ES-I3 (cell line): ENCODE results near the gene S100B.
"Not testable (repeated sequence)": the region's sequence is repeated elsewhere in the genome, so short reads cannot be mapped to it uniquely, and the experiment has no call there.

ENCODE experiments used
- H3K36me3 ChIP-seq: 2 replicates; pipeline ENCODE4 v1.6.1; 2013; ENCODE audit warnings: mild to moderate bottlenecking, low read length, control low read depth, moderate library complexity; ENCODE audit not compliant: insufficient read depth
- H3K4me1 ChIP-seq: 2 replicates; pipeline ENCODE4 v1.6.1; 2013; ENCODE audit warnings: mild to moderate bottlenecking, control low read depth, low read length; ENCODE audit not compliant: insufficient read depth
- H3K9ac ChIP-seq: 2 replicates; pipeline ENCODE4 v1.6.1; 2013; ENCODE audit warnings: low read depth, mild to moderate bottlenecking, low read length, moderate library complexity
- H3K9me3 ChIP-seq: 2 replicates; pipeline ENCODE4 v1.6.1; 2013; ENCODE audit warnings: mild to moderate bottlenecking, low read length, moderate library complexity; ENCODE audit not compliant: control insufficient read depth, insufficient read depth

Gene S100B

GRCh38 chr21:46600305-46600704, 4.6 kb downstream of the S100B start:
- H3K36me3 ChIP-seq, result no peaks in the 10 kb centered on the region
- H3K4me1 ChIP-seq, result peaks cover 6% of the 10 kb centered on the region
- no peak overlapping the region for H3K9ac ChIP-seq
- H3K9me3 ChIP-seq, result no peaks in the 10 kb centered on the region

GRCh38 chr21:46598581-46599572, 6.0 kb downstream of the S100B start:
- Histone ChIP-seq H3K4me1 (peaks cover 2% of the 10 kb centered on the region; the same call in 1 of the 2 replicates), H3K9me3 (no peaks in the 10 kb centered on the region; the same call in 1 of the 2 replicates), H3K36me3 (no peaks in the 10 kb centered on the region), H3K9ac (no peak overlapping the region)

DNA sequence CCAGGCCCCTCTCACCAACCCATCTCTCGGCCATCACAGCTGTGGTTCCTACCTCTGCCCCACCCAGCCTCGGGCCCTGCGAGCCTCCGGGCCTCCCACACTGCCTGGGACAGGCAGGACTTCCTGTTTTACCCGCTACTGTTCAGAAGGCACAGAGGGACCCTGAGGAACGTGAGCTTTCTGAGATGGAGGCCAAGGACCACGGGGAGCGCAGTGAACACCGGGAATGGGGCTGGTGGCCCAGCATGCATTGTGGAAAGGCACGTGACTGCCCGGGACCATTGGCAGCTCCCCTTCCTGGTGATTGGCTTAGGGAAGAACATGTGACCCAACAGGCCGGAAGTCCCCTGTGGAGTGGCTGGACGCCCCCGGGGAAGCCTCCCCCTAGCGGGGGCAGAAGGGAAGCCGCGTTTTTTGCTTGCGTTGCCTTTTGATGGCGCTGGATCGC, 7.0 kb downstream of the S100B start:
- Histone ChIP-seq H3K4me1 (no peaks in the 10 kb centered on the region; the same call in 1 of the 2 replicates), H3K9ac (no peak overlapping the region), H3K36me3 (no peaks in the 10 kb centered on the region), H3K9me3 (peaks cover 3% of the 10 kb centered on the region)

DNA sequence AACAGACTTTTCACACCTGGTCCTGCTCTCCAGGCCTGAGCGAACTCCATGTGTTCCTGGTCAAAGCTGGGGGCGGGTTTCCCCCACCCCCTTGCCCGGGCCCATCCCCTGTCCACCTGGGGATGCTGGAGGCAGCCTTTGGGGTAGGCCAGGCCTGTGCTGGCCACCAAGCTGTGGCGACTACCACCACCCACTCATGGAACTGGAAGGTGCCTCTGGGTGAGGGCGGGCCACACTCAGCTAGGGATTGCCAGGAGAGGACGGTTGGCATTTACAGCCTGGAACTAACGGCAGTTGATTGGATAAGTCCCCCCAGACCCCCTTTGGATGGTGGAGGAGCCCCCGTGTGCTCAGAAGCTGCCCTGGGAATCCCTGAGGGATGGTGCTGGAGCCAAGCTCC, 7.9 kb downstream of the S100B start:
- Histone ChIP-seq H3K9me3 (peaks cover 3% of the 10 kb centered on the region), H3K4me1 (no peaks in the 10 kb centered on the region), H3K36me3 (no peaks in the 10 kb centered on the region), H3K9ac (no peak overlapping the region)

- H3K4me1 ChIP-seq, result no peaks in the 10 kb centered on the region
- H3K9ac ChIP-seq, result no peak overlapping the region
- no peaks in the 10 kb centered on the region for H3K36me3 ChIP-seq
- H3K9me3 ChIP-seq, result peaks cover 3% of the 10 kb centered on the region
Observed at GRCh38 chr21:46596201-46596600, 8.7 kb downstream of the S100B start.

DNA sequence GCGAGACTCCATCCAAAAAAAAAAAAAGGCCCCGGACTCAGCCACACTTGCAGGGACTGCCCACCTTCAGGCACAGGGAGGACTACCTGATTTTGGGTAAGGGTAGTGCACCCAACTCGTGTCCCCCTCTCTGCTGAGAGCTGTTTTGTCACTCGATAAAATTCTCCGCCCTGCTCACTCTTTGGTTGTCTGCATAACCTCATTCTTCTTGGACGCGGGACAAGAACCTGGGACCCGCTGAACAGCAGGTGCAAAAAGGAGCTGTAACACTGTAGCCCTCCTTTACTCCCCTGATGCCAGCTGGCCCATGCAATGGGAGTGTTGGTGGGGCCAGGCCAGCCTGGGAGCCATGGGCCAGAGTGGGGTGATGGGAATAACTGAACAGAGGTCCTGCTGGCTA, 10.6 kb downstream of the S100B start:
- Histone ChIP-seq H3K4me1 (no peaks in the 10 kb centered on the region), H3K36me3 (no peaks in the 10 kb centered on the region), H3K9ac (no peak overlapping the region), H3K9me3 (peaks cover 3% of the 10 kb centered on the region)

GRCh38 chr21:46585191-46585953, 19.5 kb downstream of the S100B start:
- Histone ChIP-seq H3K9ac (no peak overlapping the region), H3K36me3 (no peaks in the 10 kb centered on the region; the same call in none of the 2 replicates), H3K4me1 (no peaks in the 10 kb centered on the region), H3K9me3 (0 out of 2 replicates have a peak, but pooled peaks cover 2% of the 10 kb centered on the region)

DNA sequence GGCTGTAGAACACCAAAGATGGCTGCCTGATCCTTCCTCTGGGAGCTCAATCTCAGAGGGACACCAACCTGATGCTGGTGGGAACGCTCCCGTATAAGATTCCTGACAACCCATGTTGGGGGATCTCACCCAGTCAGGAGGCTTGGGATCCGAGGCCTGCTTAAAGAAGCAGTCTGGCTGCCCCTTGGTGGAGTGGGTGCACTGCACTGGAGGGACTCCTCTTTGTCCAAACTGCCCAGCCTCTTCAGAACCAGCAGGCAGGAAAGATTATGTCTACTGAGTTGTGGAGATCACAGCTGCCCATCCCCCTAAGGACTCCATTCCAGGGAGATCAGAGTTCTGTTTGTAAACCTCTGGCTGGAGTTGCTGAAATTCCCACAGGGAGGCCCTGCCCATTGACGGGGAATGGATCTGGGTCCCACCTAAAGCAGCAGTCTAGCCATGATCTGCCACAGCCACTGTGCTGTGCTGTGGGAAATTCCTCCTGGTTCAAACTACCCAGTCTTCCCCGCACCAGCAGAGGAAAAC, 23.0 kb downstream of the S100B start:
- Histone ChIP-seq H3K9ac (no peak overlapping the region), H3K9me3 (peaks cover 4% of the 10 kb centered on the region; the same call in 1 of the 2 replicates), H3K36me3 (no peaks in the 10 kb centered on the region; the same call in none of the 2 replicates), H3K4me1 (no peaks in the 10 kb centered on the region)

GRCh38 chr21:46579394-46579793, 25.5 kb downstream of the S100B start:
- not testable (repeated sequence) for H3K36me3 ChIP-seq, H3K4me1 ChIP-seq, H3K9me3 ChIP-seq, H3K9ac ChIP-seq

- not testable (repeated sequence) for H3K9me3 ChIP-seq, H3K36me3 ChIP-seq, H3K4me1 ChIP-seq, H3K9ac ChIP-seq
Observed at GRCh38 chr21:46577786-46578185, 27.1 kb downstream of the S100B start.

GRCh38 chr21:46572850-46573249, 32.0 kb downstream of the S100B start:
- Histone ChIP-seq H3K9me3 (no peaks in the 10 kb centered on the region), H3K4me1 (no peaks in the 10 kb centered on the region), H3K36me3 (peaks cover 6% of the 10 kb centered on the region; the same call in 1 of the 2 replicates), H3K9ac (no peak overlapping the region)

DNA sequence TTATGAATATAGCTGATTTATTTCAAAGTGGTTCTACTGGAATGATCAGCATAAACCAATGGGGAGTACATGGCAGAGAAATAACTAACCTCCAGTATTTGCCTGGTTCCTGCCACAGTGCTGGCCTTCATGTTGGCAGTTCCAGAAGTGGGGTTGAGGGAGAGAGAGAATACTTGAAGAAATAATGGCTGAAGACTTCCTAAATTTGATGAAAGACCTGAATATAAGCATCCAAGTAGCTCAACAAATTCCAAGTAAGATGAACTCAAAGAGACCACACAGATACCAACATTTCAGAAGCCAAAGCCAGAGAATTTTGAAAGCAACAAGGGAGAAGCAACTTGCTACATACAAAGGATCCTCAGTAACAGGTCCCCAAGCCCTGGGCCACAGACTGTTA, 34.3 kb downstream of the S100B start:
- no peaks in the 10 kb centered on the region for H3K4me1 ChIP-seq
- no peaks in the 10 kb centered on the region for H3K9me3 ChIP-seq
- H3K36me3 ChIP-seq, result peaks cover 12% of the 10 kb centered on the region
- no peak overlapping the region for H3K9ac ChIP-seq

DNA sequence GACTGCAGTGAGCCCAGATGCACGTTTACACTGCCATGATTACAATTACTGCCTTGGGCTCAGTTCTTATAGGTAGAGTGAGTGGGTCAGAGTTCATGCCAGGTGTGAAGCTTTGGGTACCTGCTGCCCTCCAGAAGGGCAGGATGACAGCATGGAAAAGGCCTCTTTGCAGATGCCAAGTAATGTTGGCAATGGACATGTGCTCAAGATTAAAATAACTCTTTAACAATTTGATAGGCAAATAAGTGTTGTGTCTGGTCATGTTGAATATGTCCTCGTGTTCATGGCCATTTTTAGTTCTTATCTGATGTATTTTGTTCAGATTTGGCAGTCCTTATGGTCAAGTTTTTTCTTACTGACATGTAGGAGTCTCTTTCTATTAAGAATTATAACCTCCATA, 34.8 kb downstream of the S100B start:
- Histone ChIP-seq H3K4me1 (no peaks in the 10 kb centered on the region), H3K36me3 (peaks cover 12% of the 10 kb centered on the region)

DNA sequence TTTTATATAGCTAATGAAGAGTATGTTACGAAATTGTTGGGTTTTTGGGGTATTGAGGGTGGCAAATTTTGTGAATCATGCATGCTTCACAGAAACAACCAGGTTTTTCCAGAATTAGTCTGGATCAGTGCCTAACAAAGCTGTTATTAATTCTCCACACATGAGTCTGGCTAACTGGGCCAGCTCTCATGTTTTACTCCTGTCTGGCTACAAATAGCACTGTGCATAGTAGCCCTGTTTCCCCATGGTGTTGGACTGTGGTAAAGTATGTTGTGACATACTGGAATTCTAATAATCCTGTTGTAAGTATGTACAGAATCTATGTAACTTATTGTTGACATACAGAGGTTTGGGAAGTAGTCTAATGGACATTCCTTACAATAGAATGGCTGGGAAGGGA, 35.8 kb downstream of the S100B start:
- Histone ChIP-seq H3K4me1 (no peaks in the 10 kb centered on the region), H3K36me3 (peaks cover 14% of the 10 kb centered on the region), H3K9me3 (no peaks in the 10 kb centered on the region), H3K9ac (no peak overlapping the region)

More for the DNA sequence above, 34.8 kb downstream of the S100B start:
- H3K9ac ChIP-seq, result no peak overlapping the region
- H3K9me3 ChIP-seq, result no peaks in the 10 kb centered on the region
